Caco-2 (cell line): Measurements from ENCODE around the gene TMEM63B. TPM values are rescaled to one million over a fixed set of nuclear protein-coding genes. Genes with fewer than 3 reads are reported as not detected.
A peak's percentile ranks its signal among the peaks of the same experiment; 100 is the strongest.
"Not testable (repeated sequence)": the region's sequence is repeated elsewhere in the genome, so short reads cannot be mapped to it uniquely, and the experiment has no call there.

ENCODE experiments used
- BruUV-seq: library from RNA; stranded (reverse); fragments of 400-500 nt; replicated peaks from 2 replicates; lab custom pipeline; 2021; lab: Mats Ljungman, UMichigan
- CTCF ChIA-PET: fragments of 300-600 bp; sonication (Branson Sonifier 250); formaldehyde crosslinking; loops from one replicate; lab custom pipeline; 2022; ENCODE audit warnings: antibody characterized with exemption; lab: Charles Lee
- POLR2A ChIA-PET: fragments of 300-600 bp; sonication (Branson Sonifier 250); formaldehyde crosslinking; loops from one replicate; lab custom pipeline; 2022; ENCODE audit warnings: antibody characterized with exemption; lab: Charles Lee
- DNase-seq, 2 experiments: peaks; one replicate each; pipeline versions ENCODE4 v3.0.0 to v3.0.0-alpha.2; 2020 to 2022
- H3K27me3 ChIP-seq: replicated peaks from 2 replicates; pipeline ENCODE4 v1.6.0; 2011; ENCODE audit warnings: low read length; ENCODE audit not compliant: control insufficient read depth, insufficient read depth
- H3K36me3 ChIP-seq: 2 replicates; pipeline ENCODE4 v1.5.1; 2011; ENCODE audit warnings: low read length; ENCODE audit not compliant: control insufficient read depth, insufficient read depth
- H3K4me1 ChIP-seq: fragments of 250-450 bp; sonication (Bioruptor Pico); 2 replicates; pipeline ENCODE4 v1.5.1; 2020; ENCODE audit warnings: mild to moderate bottlenecking
- H3K4me3 ChIP-seq: 2 replicates; pipeline ENCODE4 v1.5.1; 2011; ENCODE audit warnings: low read depth, mild to moderate bottlenecking, control low read depth, low read length
- H3K9me3 ChIP-seq: fragments of 250-450 bp; sonication (Bioruptor Pico); 2 replicates; pipeline ENCODE4 v1.5.1; 2020; ENCODE audit warnings: mild to moderate bottlenecking, moderate library complexity
- H3K27ac Mint-ChIP-seq: one replicate; pipeline ENCODE4 v1.8.0; 2022; ENCODE audit warnings: mixed read lengths; ENCODE audit not compliant: unreplicated experiment
- H3K27me3 Mint-ChIP-seq: one replicate; pipeline ENCODE4 v1.8.0; 2022; ENCODE audit warnings: mixed read lengths; ENCODE audit not compliant: insufficient read depth, unreplicated experiment
- H3K36me3 Mint-ChIP-seq: one replicate; pipeline ENCODE4 v1.8.0; 2022; ENCODE audit warnings: mild to moderate bottlenecking, mixed read lengths; ENCODE audit not compliant: insufficient read depth, unreplicated experiment
- H3K4me1 Mint-ChIP-seq: one replicate; pipeline ENCODE4 v1.8.0; 2022; ENCODE audit warnings: low read depth, mixed read lengths; ENCODE audit not compliant: unreplicated experiment
- H3K4me3 Mint-ChIP-seq: one replicate; pipeline ENCODE4 v1.8.0; 2022; ENCODE audit warnings: mild to moderate bottlenecking, moderate library complexity, mixed read lengths; ENCODE audit not compliant: unreplicated experiment
- H3K9me3 Mint-ChIP-seq: one replicate; pipeline ENCODE4 v1.8.0; 2022; ENCODE audit warnings: mixed read lengths; ENCODE audit not compliant: unreplicated experiment
- CTCF ChIP-seq, 2 experiments: fragments of 200-600 bp in 1 of 2; IDR thresholded peaks; 1 replicate in 1 of 2; 2 replicates in 1 of 2; pipeline versions ENCODE4 v1.5.1 to v1.8.0; 2011 to 2022; ENCODE audit warnings: antibody characterized with exemption in 1 of 2, control low read depth in 1 of 2, inconsistent platforms in 1 of 2, low read depth in 1 of 2, low read length in 1 of 2, mild to moderate bottlenecking in 1 of 2, moderate library complexity in 1 of 2; ENCODE audit not compliant: insufficient read depth in 1 of 2, severe bottlenecking in 1 of 2, unreplicated experiment in 1 of 2
- intact Hi-C: fragments of 100-400 bp; cut with micrococcal nuclease; formaldehyde crosslinking; loops from one replicate; pipeline ENCODE4 v1.10.0; 2022; ENCODE audit not compliant: unreplicated experiment
- total RNA-seq: library from RNA; stranded (reverse); gene quantifications from 2 replicates; pipeline ENCODE4 v1.2.3, GENCODE V29; 2022

The TMEM63B gene
- total RNA-seq, 1 experiment from 2014 or later, result 28.2 TPM

GRCh38 chr6:44087623-44088022, 39.7 kb upstream of the TMEM63B start:
- ChIA-PET CTCF (no interaction called here), POLR2A (no interaction called here)
- Mint-ChIP-seq H3K4me1 (peaks cover under 1% of the 10 kb centered on the region), H3K27me3 (no peaks in the 10 kb centered on the region), H3K9me3 (no peaks in the 10 kb centered on the region), H3K36me3 (peaks cover 6% of the 10 kb centered on the region), H3K4me3 (no peak overlapping the region), H3K27ac (no peak overlapping the region)
- H3K9me3 ChIP-seq, result no peaks in the 10 kb centered on the region
- 0 out of 2 replicates have a peak, but pooled peaks cover 4% of the 10 kb centered on the region for H3K4me1 ChIP-seq
- H3K4me3 ChIP-seq, result no peak overlapping the region
- H3K27me3 ChIP-seq, result no peaks in the 10 kb centered on the region
- BruUV-seq, result no TSS peak
- no peak for DNase-seq
- TF ChIP-seq CTCF (IDR thresholded peaks at IDR 0.05; ENCODE audit: insufficient read depth in 1 of 2, low read depth in 1 of 2, low read length in 1 of 2, severe bottlenecking in 1 of 2, unreplicated experiment in 1 of 2), result no peak
- no peaks in the 10 kb centered on the region for H3K36me3 ChIP-seq
- intact Hi-C loops, result no loop called here

- H3K36me3 Mint-ChIP-seq, result peaks cover 11% of the 10 kb centered on the region
- CTCF ChIA-PET, result no interaction called here
- peaks cover 10% of the 10 kb centered on the region for H3K4me1 ChIP-seq
Observed at GRCh38 chr6:44088827-44089590, 38.3 kb upstream of the TMEM63B start.

GRCh38 chr6:44090465-44090864, 36.9 kb upstream of the TMEM63B start:
- H3K9me3 ChIP-seq, result no peaks in the 10 kb centered on the region
- Mint-ChIP-seq H3K27me3 (no peaks in the 10 kb centered on the region), H3K4me3 (no peak overlapping the region), H3K36me3 (peaks cover 11% of the 10 kb centered on the region), H3K4me1 (peaks cover 25% of the 10 kb centered on the region), H3K9me3 (no peaks in the 10 kb centered on the region), H3K27ac (no peak overlapping the region)
- no peak overlapping the region for H3K4me3 ChIP-seq
- intact Hi-C loops, result no loop called here
- peaks cover 24% of the 10 kb centered on the region for H3K4me1 ChIP-seq
- no peak for DNase-seq
- no peaks in the 10 kb centered on the region for H3K27me3 ChIP-seq
- no peak for TF ChIP-seq CTCF (IDR thresholded peaks at IDR 0.05; ENCODE audit: insufficient read depth in 1 of 2, low read depth in 1 of 2, low read length in 1 of 2, severe bottlenecking in 1 of 2, unreplicated experiment in 1 of 2)
- no peaks in the 10 kb centered on the region for H3K36me3 ChIP-seq
- BruUV-seq, result no TSS peak
- ChIA-PET CTCF (no interaction called here), POLR2A (no interaction called here)

More at GRCh38 chr6:44088827-44089590, 38.3 kb upstream of the TMEM63B start:
- H3K4me3 Mint-ChIP-seq, result no peak overlapping the region
- no peak overlapping the region for H3K27ac Mint-ChIP-seq
- H3K9me3 ChIP-seq, result no peaks in the 10 kb centered on the region
- H3K9me3 Mint-ChIP-seq, result no peaks in the 10 kb centered on the region
- H3K4me1 Mint-ChIP-seq, result peaks cover 10% of the 10 kb centered on the region
- no peaks in the 10 kb centered on the region for H3K27me3 Mint-ChIP-seq
- no peaks in the 10 kb centered on the region for H3K27me3 ChIP-seq
- POLR2A ChIA-PET, result no interaction called here
- intact Hi-C loops, result no loop called here
- no peaks in the 10 kb centered on the region for H3K36me3 ChIP-seq
- H3K4me3 ChIP-seq, result no peak overlapping the region
- DNase-seq, result no peak
- TF ChIP-seq CTCF (IDR thresholded peaks at IDR 0.05; ENCODE audit: insufficient read depth in 1 of 2, low read depth in 1 of 2, low read length in 1 of 2, severe bottlenecking in 1 of 2, unreplicated experiment in 1 of 2), result no peak
- BruUV-seq, result no TSS peak

GRCh38 chr6:44091356-44091755, 36.0 kb upstream of the TMEM63B start:
- H3K4me3 Mint-ChIP-seq, CTCF ChIA-PET, H3K9me3 Mint-ChIP-seq, H3K9me3 ChIP-seq, intact Hi-C loops, BruUV-seq, H3K4me3 ChIP-seq, H3K27me3 Mint-ChIP-seq, H3K27me3 ChIP-seq, DNase-seq, H3K36me3 ChIP-seq, POLR2A ChIA-PET: not testable (repeated sequence)
- H3K4me1 ChIP-seq, result peaks cover 32% of the 10 kb centered on the region
- Mint-ChIP-seq H3K27ac (peak overlapping the region; percentile 26), H3K4me1 (peaks cover 26% of the 10 kb centered on the region), H3K36me3 (peaks cover 12% of the 10 kb centered on the region)
